CD4-positive, alpha-beta T cell (primary cell): ENCODE measurements around the gene GLB1L. TPM values are rescaled to one million over a fixed set of nuclear protein-coding genes. Genes with fewer than 3 reads are reported as not detected.

Source experiments
- ATAC-seq: fragments of 200-7000 bp; cut with Tn5 transposase; one replicate; pipeline ENCODE4 v1.10.0; 2022; ENCODE audit warnings: mild to moderate bottlenecking; ENCODE audit not compliant: poor library complexity
- CTCF ChIA-PET: fragments of 350-600 bp; sonication (Branson Sonifier 250); formaldehyde crosslinking; loops from one replicate; lab custom pipeline; 2021; ENCODE audit warnings: antibody characterized with exemption, inconsistent platforms; lab: Charles Lee
- POLR2A ChIA-PET: fragments of 350-600 bp; sonication (Branson Sonifier 250); formaldehyde crosslinking; loops from one replicate; lab custom pipeline; 2021; ENCODE audit warnings: antibody characterized with exemption, inconsistent platforms; lab: Charles Lee
- DNase-seq, 14 experiments: peaks; one replicate each; pipeline ENCODE4 v3.0.0-alpha.2; 2013 to 2020; ENCODE audit warnings: mixed read lengths in 2 of 14
- H3K27ac ChIP-seq, 2 donors: one replicate each; pipeline versions ENCODE4 v1.5.1 to v1.7.0; 2013; ENCODE audit warnings: low read length in 2 of 2, low read depth in 1 of 2, mild to moderate bottlenecking in 1 of 2
- H3K27me3 ChIP-seq, 2 experiments: 1 replicate in 1 of 2; 2 replicates in 1 of 2; pipeline versions ENCODE4 v1.6.1 to v1.7.0; 2013; ENCODE audit warnings: low read length in 2 of 2, control low read depth in 1 of 2, mild to moderate bottlenecking in 1 of 2, moderate library complexity in 1 of 2; ENCODE audit not compliant: insufficient read depth in 2 of 2, control insufficient read depth in 1 of 2
- H3K36me3 ChIP-seq: one replicate; pipeline ENCODE4 v1.6.1; 2013; ENCODE audit warnings: low read length, control low read depth; ENCODE audit not compliant: insufficient read depth
- H3K4me1 ChIP-seq: one replicate; pipeline ENCODE4 v1.6.1; 2013; ENCODE audit warnings: low read length, control low read depth; ENCODE audit not compliant: insufficient read depth
- H3K4me3 ChIP-seq: one replicate; pipeline ENCODE4 v1.5.1; 2013; ENCODE audit warnings: mild to moderate bottlenecking, low read length, moderate library complexity
- H3K9me3 ChIP-seq, 2 experiments: 1 replicate in 1 of 2; 2 replicates in 1 of 2; pipeline versions ENCODE4 v1.6.1 to v1.7.0; 2013; ENCODE audit warnings: low read length in 2 of 2, mild to moderate bottlenecking in 2 of 2, control low read depth in 1 of 2, moderate library complexity in 1 of 2; ENCODE audit not compliant: control insufficient read depth in 1 of 2, insufficient read depth in 1 of 2
- H3K27ac Mint-ChIP-seq: one replicate; pipeline ENCODE4 v1.8.0; 2020; ENCODE audit warnings: mixed read lengths
- H3K27me3 Mint-ChIP-seq: one replicate; pipeline ENCODE4 v1.8.0; 2021; ENCODE audit warnings: mixed read lengths
- H3K36me3 Mint-ChIP-seq: one replicate; pipeline ENCODE4 v1.8.0; 2021; ENCODE audit warnings: low read depth, mixed read lengths
- H3K4me1 Mint-ChIP-seq: one replicate; pipeline ENCODE4 v1.8.0; 2021; ENCODE audit warnings: low read depth, mixed read lengths
- H3K4me3 Mint-ChIP-seq: one replicate; pipeline ENCODE4 v1.8.0; 2020; ENCODE audit warnings: mild to moderate bottlenecking, mixed read lengths
- H3K9me3 Mint-ChIP-seq: one replicate; pipeline ENCODE4 v1.8.0; 2020; ENCODE audit warnings: mixed read lengths
- intact Hi-C, 2 experiments: fragments of 100-400 bp; cut with DNase I in 1 of 2; cut with micrococcal nuclease in 1 of 2; formaldehyde crosslinking; loops; one replicate each; pipeline versions ENCODE4 v1.15.1 to v1.9.0; 2023 to 2025; cut with DNase I, micrococcal nuclease
- total RNA-seq, 174 experiments: library from RNA in 2 of 174; stranded (reverse) in 2 of 174; gene quantifications; one replicate each; pipeline ENCODE4 v1.2.3 and lab custom pipeline; 2021 to 2026
- TF ChIP-seq, protein P1 (sequence below): fragments of 200-600 bp; IDR thresholded peaks from one replicate; pipeline ENCODE4 v1.8.0; 2022; ENCODE audit warnings: antibody characterized with exemption, mild to moderate bottlenecking

Gene GLB1L
- total RNA-seq, 2 experiments from 2014 or later = 2.4 to 3.0 TPM

DNA sequence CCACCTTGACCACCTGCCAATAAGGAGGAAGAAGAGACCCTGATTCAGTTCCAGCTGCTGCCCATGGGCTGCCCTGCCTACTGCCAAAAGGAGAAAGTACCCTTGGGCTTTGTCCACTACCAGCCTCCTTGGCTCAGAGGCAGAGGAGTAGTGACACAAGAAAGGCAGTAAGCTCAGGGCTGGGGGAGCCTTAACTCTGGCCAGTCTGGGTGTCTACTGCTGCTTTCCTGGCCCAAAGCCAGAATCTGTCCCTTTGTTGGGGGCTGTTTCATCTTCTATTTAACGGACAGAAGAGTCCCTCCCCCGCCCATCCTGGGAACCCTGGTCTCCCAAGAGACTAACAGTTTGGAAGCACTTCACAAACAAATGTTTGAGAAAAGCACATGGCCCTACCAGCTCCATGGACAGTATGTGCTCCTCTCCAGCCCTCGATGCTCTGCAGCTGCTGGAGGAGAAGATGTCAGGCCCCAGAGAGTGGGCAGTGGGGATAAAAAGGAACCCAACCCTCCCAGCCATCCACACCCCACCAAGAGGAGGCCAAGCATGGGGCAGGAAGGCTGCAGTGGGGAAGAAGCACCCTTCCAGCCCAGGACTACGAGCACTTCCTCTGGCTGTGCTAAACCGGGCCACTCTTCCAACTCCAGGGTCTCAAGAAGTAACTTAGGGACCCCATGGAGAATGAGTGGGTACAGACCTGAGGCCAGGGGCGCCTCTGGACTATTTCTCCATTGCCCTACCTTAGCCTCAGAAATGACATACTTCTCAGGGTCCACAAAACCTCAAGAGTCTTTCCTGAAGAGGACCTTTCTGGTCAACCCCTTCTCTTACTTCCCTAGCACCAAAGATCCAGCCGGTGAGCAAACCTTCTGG, 17.0 kb downstream of the GLB1L start:
- POLR2A ChIA-PET = interaction anchor here (1.0 to 5.3 kb wide), 13 partner anchors 9 to 1012 kb away, joined by 3 to 181 read pairs (median 19); partner anchors contain the start of genes ABCB6, ARPC2, CNPPD1 and DNAJB2
- peak overlapping the region; percentile 83 for H3K4me3 Mint-ChIP-seq
- ATAC-seq = no peak
- H3K9me3 Mint-ChIP-seq = no peaks in the 10 kb centered on the region
- Histone ChIP-seq H3K4me1 (peaks cover 49% of the 10 kb centered on the region), H3K4me3 (peak overlapping the region; percentile 76), H3K27ac (peak overlapping the region; percentile 46 to 91), H3K36me3 (peaks cover 51% of the 10 kb centered on the region), H3K9me3 (no peaks in the 10 kb centered on the region), H3K27me3 (no peaks in the 10 kb centered on the region)
- intact Hi-C loops = loop anchor here in 1 of 2 experiments (1.0 to 5.0 kb wide), 3 partner anchors 9 to 64 kb away; no protein-coding TSS in a partner anchor
- H3K27ac Mint-ChIP-seq = peak overlapping the region; percentile 67
- H3K27me3 Mint-ChIP-seq = no peaks in the 10 kb centered on the region
- TF ChIP-seq, protein P1, sequence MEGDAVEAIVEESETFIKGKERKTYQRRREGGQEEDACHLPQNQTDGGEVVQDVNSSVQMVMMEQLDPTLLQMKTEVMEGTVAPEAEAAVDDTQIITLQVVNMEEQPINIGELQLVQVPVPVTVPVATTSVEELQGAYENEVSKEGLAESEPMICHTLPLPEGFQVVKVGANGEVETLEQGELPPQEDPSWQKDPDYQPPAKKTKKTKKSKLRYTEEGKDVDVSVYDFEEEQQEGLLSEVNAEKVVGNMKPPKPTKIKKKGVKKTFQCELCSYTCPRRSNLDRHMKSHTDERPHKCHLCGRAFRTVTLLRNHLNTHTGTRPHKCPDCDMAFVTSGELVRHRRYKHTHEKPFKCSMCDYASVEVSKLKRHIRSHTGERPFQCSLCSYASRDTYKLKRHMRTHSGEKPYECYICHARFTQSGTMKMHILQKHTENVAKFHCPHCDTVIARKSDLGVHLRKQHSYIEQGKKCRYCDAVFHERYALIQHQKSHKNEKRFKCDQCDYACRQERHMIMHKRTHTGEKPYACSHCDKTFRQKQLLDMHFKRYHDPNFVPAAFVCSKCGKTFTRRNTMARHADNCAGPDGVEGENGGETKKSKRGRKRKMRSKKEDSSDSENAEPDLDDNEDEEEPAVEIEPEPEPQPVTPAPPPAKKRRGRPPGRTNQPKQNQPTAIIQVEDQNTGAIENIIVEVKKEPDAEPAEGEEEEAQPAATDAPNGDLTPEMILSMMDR = no peak
- H3K36me3 Mint-ChIP-seq = peaks cover 71% of the 10 kb centered on the region
- peaks cover 64% of the 10 kb centered on the region for H3K4me1 Mint-ChIP-seq
- CTCF ChIA-PET = interaction anchor here (1.4 to 5.1 kb wide), 3 partner anchors 49 to 67 kb away, joined by 4 to 42 read pairs (median 11); partner anchors contain the start of gene DNAJB2
- DNase-seq = no peak

GRCh38 chr2:219225350-219225749, 19.9 kb downstream of the GLB1L start:
- H3K4me3 ChIP-seq = no peak overlapping the region
- POLR2A ChIA-PET = no interaction called here
- H3K4me3 Mint-ChIP-seq = no peak overlapping the region
- no peaks in the 10 kb centered on the region for H3K9me3 ChIP-seq
- H3K36me3 Mint-ChIP-seq = peaks cover 80% of the 10 kb centered on the region
- H3K4me1 Mint-ChIP-seq = peaks cover 47% of the 10 kb centered on the region
- no peak overlapping the region for H3K27ac ChIP-seq
- H3K27me3 ChIP-seq = no peaks in the 10 kb centered on the region
- intact Hi-C loops = loop anchor here in 1 of 2 experiments (5.0 kb wide), 1 partner anchor 67 kb away; no protein-coding TSS in a partner anchor
- TF ChIP-seq, protein P1 = no peak
- DNase-seq (no peak), ATAC-seq (no peak)
- no peaks in the 10 kb centered on the region for H3K9me3 Mint-ChIP-seq
- peaks cover 61% of the 10 kb centered on the region for H3K36me3 ChIP-seq
- no peak overlapping the region for H3K27ac Mint-ChIP-seq
- peaks cover 23% of the 10 kb centered on the region for H3K4me1 ChIP-seq
- CTCF ChIA-PET = no interaction called here
- no peaks in the 10 kb centered on the region for H3K27me3 Mint-ChIP-seq

DNA sequence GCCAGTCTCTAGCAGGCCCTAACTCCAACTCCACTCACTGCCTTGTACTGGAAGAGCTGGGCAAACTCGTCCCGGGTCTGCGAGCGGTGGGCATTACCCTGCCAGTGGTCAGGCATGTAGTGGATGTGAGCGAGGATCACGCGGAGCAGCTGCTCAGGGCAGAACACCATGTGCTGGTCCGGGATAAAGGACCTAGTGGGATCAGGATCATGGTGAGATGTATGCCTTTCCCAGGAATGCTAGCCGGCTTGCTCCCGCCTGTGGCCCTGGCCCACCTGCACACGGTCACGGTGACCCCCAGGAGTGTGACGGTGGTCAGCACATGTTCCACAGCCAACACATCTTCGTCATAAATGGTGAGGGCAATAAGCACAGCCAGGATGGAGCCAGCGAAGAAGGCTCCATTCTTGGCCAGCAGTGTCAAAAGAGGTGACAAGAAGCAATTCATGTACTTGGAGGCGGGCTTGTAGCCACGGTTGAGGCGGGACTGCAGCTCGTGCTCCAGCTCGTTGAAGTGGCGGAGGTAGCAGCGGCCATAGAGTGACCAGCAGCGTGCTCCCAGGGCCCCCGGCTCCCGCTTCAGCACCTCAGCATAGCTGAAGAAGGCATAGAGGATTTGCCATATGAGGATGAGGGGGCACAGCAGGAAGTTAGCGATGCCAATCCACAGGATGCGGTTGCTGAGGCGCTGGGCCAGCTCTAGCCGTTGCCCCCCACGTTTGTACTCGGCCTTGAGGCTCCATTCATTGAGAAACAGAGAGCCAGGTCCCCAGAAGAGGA, 21.2 kb downstream of the GLB1L start:
- Mint-ChIP-seq H3K4me3 (peak overlapping the region; percentile 56), H3K27ac (peak overlapping the region; percentile 9), H3K4me1 (peaks cover 42% of the 10 kb centered on the region), H3K9me3 (no peaks in the 10 kb centered on the region), H3K27me3 (no peaks in the 10 kb centered on the region), H3K36me3 (peaks cover 80% of the 10 kb centered on the region)
- intact Hi-C loops = no loop called here
- Histone ChIP-seq H3K4me3 (no peak overlapping the region), H3K27me3 (no peaks in the 10 kb centered on the region), H3K36me3 (peaks cover 68% of the 10 kb centered on the region), H3K27ac (no peak overlapping the region), H3K4me1 (peaks cover 28% of the 10 kb centered on the region), H3K9me3 (no peaks in the 10 kb centered on the region)
- TF ChIP-seq, protein P1 = no peak
- ChIA-PET CTCF (interaction anchor here (1.1 kb wide), 1 partner anchor 71 kb away, joined by 4 read pairs; no protein-coding TSS in a partner anchor), POLR2A (interaction anchor here (0.8 kb wide), 1 partner anchor 25 kb away, joined by 3 read pairs; no protein-coding TSS in a partner anchor)
- ATAC-seq = no peak
- DNase-seq = no peak
